SU-DHL-6 (cell line): Measurements from ENCODE around the gene NSUN2.

Experiments
- EZH2phosphoT487 ChIP-seq: fragments of 200-600 bp; sonication (generic), shearing (Covaris generic); conservative IDR thresholded peaks from 2 replicates; pipeline ENCODE4 v1.6.1; 2018; ENCODE audit warnings: mild to moderate bottlenecking, antibody characterized with exemption, low read length, moderate library complexity, mixed read lengths
- TF ChIP-seq, protein P1 (sequence below): fragments of 200-600 bp; sonication (generic); IDR thresholded peaks from one replicate; pipeline ENCODE4 v1.5.1; 2017; ENCODE audit warnings: antibody characterized with exemption, mild to moderate bottlenecking, low read length, moderate library complexity; ENCODE audit not compliant: insufficient read depth, poor library complexity, severe bottlenecking

DNA sequence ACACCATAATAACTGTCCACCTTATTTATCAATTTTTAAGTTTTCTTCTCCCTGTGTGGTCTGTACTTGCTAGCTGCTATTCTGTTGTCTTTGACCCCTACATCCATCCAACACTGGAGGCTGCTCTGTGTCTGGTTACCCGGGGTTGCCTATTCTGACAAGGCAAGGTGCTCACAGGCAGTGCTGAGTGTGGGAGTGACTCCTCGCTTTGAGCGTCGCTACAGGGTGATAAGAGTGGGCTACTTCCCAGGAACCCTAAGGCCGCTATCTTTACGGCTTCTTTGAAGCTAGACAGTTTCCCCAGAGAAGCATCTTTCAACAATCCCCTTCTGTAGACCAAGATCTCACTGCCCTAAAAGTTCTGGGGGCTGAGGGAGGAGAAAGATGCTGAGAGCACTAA, 35.3 kb downstream of the NSUN2 start:
- TF ChIP-seq, protein P1, sequence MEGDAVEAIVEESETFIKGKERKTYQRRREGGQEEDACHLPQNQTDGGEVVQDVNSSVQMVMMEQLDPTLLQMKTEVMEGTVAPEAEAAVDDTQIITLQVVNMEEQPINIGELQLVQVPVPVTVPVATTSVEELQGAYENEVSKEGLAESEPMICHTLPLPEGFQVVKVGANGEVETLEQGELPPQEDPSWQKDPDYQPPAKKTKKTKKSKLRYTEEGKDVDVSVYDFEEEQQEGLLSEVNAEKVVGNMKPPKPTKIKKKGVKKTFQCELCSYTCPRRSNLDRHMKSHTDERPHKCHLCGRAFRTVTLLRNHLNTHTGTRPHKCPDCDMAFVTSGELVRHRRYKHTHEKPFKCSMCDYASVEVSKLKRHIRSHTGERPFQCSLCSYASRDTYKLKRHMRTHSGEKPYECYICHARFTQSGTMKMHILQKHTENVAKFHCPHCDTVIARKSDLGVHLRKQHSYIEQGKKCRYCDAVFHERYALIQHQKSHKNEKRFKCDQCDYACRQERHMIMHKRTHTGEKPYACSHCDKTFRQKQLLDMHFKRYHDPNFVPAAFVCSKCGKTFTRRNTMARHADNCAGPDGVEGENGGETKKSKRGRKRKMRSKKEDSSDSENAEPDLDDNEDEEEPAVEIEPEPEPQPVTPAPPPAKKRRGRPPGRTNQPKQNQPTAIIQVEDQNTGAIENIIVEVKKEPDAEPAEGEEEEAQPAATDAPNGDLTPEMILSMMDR = no peak
- no peak for TF ChIP-seq EZH2phosphoT487
